Trophoblast cell (in vitro differentiated cells and primary cell): ENCODE measurements around the gene PAX2.

Source experiments
- DNase-seq, 2 donors: peaks; one replicate each; pipeline ENCODE4 v3.0.0-alpha.2; 2016
- H2AFZ ChIP-seq: 2 replicates; pipeline ENCODE4 v1.6.1; 2013; ENCODE audit warnings: low read length, moderate library complexity, mild to moderate bottlenecking; ENCODE audit not compliant: insufficient read depth, poor library complexity
- H2AK5ac ChIP-seq: 2 replicates; pipeline ENCODE4 v1.6.1; 2013; ENCODE audit warnings: mild to moderate bottlenecking, low read length
- H2BK120ac ChIP-seq: 2 replicates; pipeline ENCODE4 v1.6.1; 2013; ENCODE audit warnings: low read length, mild to moderate bottlenecking, moderate library complexity; ENCODE audit not compliant: insufficient read depth, poor library complexity
- H2BK12ac ChIP-seq: 2 replicates; pipeline ENCODE4 v1.6.1; 2013; ENCODE audit warnings: mild to moderate bottlenecking, low read length, moderate library complexity
- H2BK5ac ChIP-seq: 2 replicates; pipeline ENCODE4 v1.6.1; 2013; ENCODE audit warnings: low read length, low read depth, moderate library complexity, mild to moderate bottlenecking; ENCODE audit not compliant: poor library complexity
- H3K14ac ChIP-seq: 2 replicates; pipeline ENCODE4 v1.6.1; 2013; ENCODE audit warnings: mild to moderate bottlenecking, low read length
- H3K18ac ChIP-seq: 2 replicates; pipeline ENCODE4 v1.6.1; 2013; ENCODE audit warnings: mild to moderate bottlenecking, low read length
- H3K23ac ChIP-seq: 2 replicates; pipeline ENCODE4 v1.6.1; 2013; ENCODE audit warnings: low read length
- H3K27ac ChIP-seq: 2 replicates; pipeline ENCODE4 v1.5.1; 2013; ENCODE audit warnings: low read depth, mild to moderate bottlenecking, inconsistent platforms, low read length, moderate library complexity
- H3K27me3 ChIP-seq: 2 replicates; pipeline ENCODE4 v1.6.1; 2013; ENCODE audit warnings: inconsistent platforms, mild to moderate bottlenecking, low read length, moderate library complexity; ENCODE audit not compliant: insufficient read depth
- H3K36me3 ChIP-seq, 2 experiments: 1 replicate in 1 of 2; 2 replicates in 1 of 2; pipeline ENCODE4 v1.6.1; 2013; ENCODE audit warnings: low read length in 2 of 2, mild to moderate bottlenecking in 2 of 2, moderate library complexity in 1 of 2; ENCODE audit not compliant: insufficient read depth in 2 of 2, control insufficient read depth in 1 of 2
- H3K4ac ChIP-seq: 2 replicates; pipeline ENCODE4 v1.6.1; 2013; ENCODE audit warnings: low read depth, mild to moderate bottlenecking, low read length, moderate library complexity
- H3K4me1 ChIP-seq, 2 experiments: 1 replicate in 1 of 2; 2 replicates in 1 of 2; pipeline ENCODE4 v1.6.1; 2013; ENCODE audit warnings: low read length in 2 of 2, mild to moderate bottlenecking in 2 of 2, moderate library complexity in 1 of 2; ENCODE audit not compliant: insufficient read depth in 2 of 2, control insufficient read depth in 1 of 2
- H3K4me2 ChIP-seq: 2 replicates; pipeline ENCODE4 v1.6.1; 2013; ENCODE audit warnings: inconsistent platforms, mild to moderate bottlenecking, low read length, moderate library complexity
- H3K4me3 ChIP-seq: 2 replicates; pipeline ENCODE4 v1.5.1; 2013; ENCODE audit warnings: mild to moderate bottlenecking, low read depth, low read length, inconsistent platforms
- H3K79me1 ChIP-seq: one replicate; pipeline ENCODE4 v1.6.1; 2013; ENCODE audit warnings: low read length
- H3K79me2 ChIP-seq: 2 replicates; pipeline ENCODE4 v1.6.1; 2013; ENCODE audit warnings: low read length, mild to moderate bottlenecking; ENCODE audit not compliant: control insufficient read depth, insufficient read depth, poor library complexity
- H3K9ac ChIP-seq: 2 replicates; pipeline ENCODE4 v1.6.1; 2013; ENCODE audit warnings: mild to moderate bottlenecking, low read length
- H3K9me3 ChIP-seq: 2 replicates; pipeline ENCODE4 v1.6.1; 2013; ENCODE audit warnings: low read depth, mild to moderate bottlenecking, control low read depth, inconsistent platforms, low read length; ENCODE audit not compliant: insufficient read depth
- H4K12ac ChIP-seq: 2 replicates; pipeline ENCODE4 v1.6.1; 2013; ENCODE audit warnings: low read depth, mild to moderate bottlenecking, low read length, moderate library complexity
- H4K8ac ChIP-seq: 2 replicates; pipeline ENCODE4 v1.6.1; 2013; ENCODE audit warnings: low read depth, mild to moderate bottlenecking, low read length, moderate library complexity
- H4K91ac ChIP-seq: one replicate; pipeline ENCODE4 v1.6.1; 2013; ENCODE audit warnings: low read depth, mild to moderate bottlenecking, low read length, moderate library complexity
- WGBS: extraction: QIAGEN DNeasy Blood & Tissue Kit; methylation state at CpG from one replicate; pipeline ENCODE4 v1.1.7; 2013; ENCODE audit warnings: missing lambda C conversion rate; ENCODE audit not compliant: insufficient read length, insufficient coverage; ENCODE audit errors: extremely low coverage; 5-methylcytosine and 5-hydroxymethylcytosine counted together

PAX2 gene

GRCh38 chr10:100743626-100744135 is 1.7 kb upstream of the PAX2 start:
- no peak overlapping the region for H3K27ac ChIP-seq
- H3K4me3 ChIP-seq = no peak overlapping the region
- no peak overlapping the region for H4K91ac ChIP-seq
- H4K8ac ChIP-seq = no peak overlapping the region
- no peak overlapping the region for H3K4me2 ChIP-seq
- no peak overlapping the region for H2BK5ac ChIP-seq
- H2BK12ac ChIP-seq = no peak overlapping the region
- no peak overlapping the region for H4K12ac ChIP-seq
- no peak overlapping the region for H2BK120ac ChIP-seq
- no peak overlapping the region for H3K18ac ChIP-seq
- H3K9ac ChIP-seq = no peak overlapping the region
- H3K79me1 ChIP-seq = no peaks in the 10 kb centered on the region
- no peak overlapping the region for H3K23ac ChIP-seq
- peaks cover 0 to 2% of the 10 kb centered on the region in 2 experiments for H3K4me1 ChIP-seq
- H2AK5ac ChIP-seq = no peak overlapping the region
- no peak overlapping the region for H3K4ac ChIP-seq
- peak; percentile 45 to 74 for DNase-seq
- H3K27me3 ChIP-seq = peaks cover 93% of the 10 kb centered on the region
- WGBS = no CpG with 5 or more reads among the region's 16 CpGs
- H3K9me3 ChIP-seq = peaks cover 3% of the 10 kb centered on the region
- no peaks in the 10 kb centered on the region for H3K79me2 ChIP-seq
- H2AFZ ChIP-seq = no peak overlapping the region
- H3K36me3 ChIP-seq = no peaks in the 10 kb centered on the region
- no peak overlapping the region for H3K14ac ChIP-seq

GRCh38 chr10:100744136-100744986 is 1.0 kb upstream of the PAX2 start:
- DNase-seq = no peak
- H3K14ac ChIP-seq = no peak overlapping the region

GRCh38 chr10:100745882-100746783 is 751 bp downstream of the PAX2 start:
- no peak for DNase-seq
- peaks cover 93% of the 10 kb centered on the region for H3K27me3 ChIP-seq
- no peak overlapping the region for H3K14ac ChIP-seq
- H2BK12ac ChIP-seq = no peak overlapping the region
- no peak overlapping the region for H3K23ac ChIP-seq
- H2AK5ac ChIP-seq = no peak overlapping the region
- H3K79me2 ChIP-seq = no peaks in the 10 kb centered on the region
- H3K27ac ChIP-seq = no peak overlapping the region
- no peak overlapping the region for H3K4ac ChIP-seq
- no peaks in the 10 kb centered on the region for H3K79me1 ChIP-seq
- no peak overlapping the region for H3K4me3 ChIP-seq
- H4K8ac ChIP-seq = no peak overlapping the region
- peak overlapping the region; percentile 51 for H3K4me2 ChIP-seq
- no peak overlapping the region for H4K91ac ChIP-seq
- peaks cover 3% of the 10 kb centered on the region for H3K9me3 ChIP-seq
- no peak overlapping the region for H2AFZ ChIP-seq
- H2BK120ac ChIP-seq = no peak overlapping the region
- WGBS = no CpG with 5 or more reads among the region's 54 CpGs
- no peak overlapping the region for H4K12ac ChIP-seq
- H2BK5ac ChIP-seq = no peak overlapping the region
- H3K36me3 ChIP-seq = no peaks in the 10 kb centered on the region
- no peaks in the 10 kb centered on the region for H3K4me1 ChIP-seq
- H3K9ac ChIP-seq = no peak overlapping the region
- H3K18ac ChIP-seq = no peak overlapping the region

More at GRCh38 chr10:100744136-100744986, 1.0 kb upstream of the PAX2 start:
- no peak overlapping the region for H3K23ac ChIP-seq
- peaks cover 0 to 2% of the 10 kb centered on the region in 2 experiments for H3K4me1 ChIP-seq
- no peak overlapping the region for H2AFZ ChIP-seq
- no peak overlapping the region for H4K91ac ChIP-seq
- H3K4ac ChIP-seq = no peak overlapping the region
- no peaks in the 10 kb centered on the region for H3K79me1 ChIP-seq
- peaks cover 93% of the 10 kb centered on the region for H3K27me3 ChIP-seq
- H3K27ac ChIP-seq = no peak overlapping the region
- no peak overlapping the region for H3K18ac ChIP-seq
- no peaks in the 10 kb centered on the region for H3K36me3 ChIP-seq
- H3K4me2 ChIP-seq = no peak overlapping the region
- H2BK5ac ChIP-seq = no peak overlapping the region
- H2BK12ac ChIP-seq = no peak overlapping the region
- no peak overlapping the region for H4K12ac ChIP-seq
- H4K8ac ChIP-seq = no peak overlapping the region
- no CpG with 5 or more reads among the region's 65 CpGs for WGBS
- no peak overlapping the region for H2BK120ac ChIP-seq
- H3K9me3 ChIP-seq = peaks cover 3% of the 10 kb centered on the region
- H3K9ac ChIP-seq = no peak overlapping the region
- no peak overlapping the region for H2AK5ac ChIP-seq
- H3K4me3 ChIP-seq = no peak overlapping the region
- H3K79me2 ChIP-seq = no peaks in the 10 kb centered on the region

GRCh38 chr10:100746784-100747455 is 1.5 kb downstream of the PAX2 start:
- H2BK5ac ChIP-seq = no peak overlapping the region
- WGBS = no CpG with 5 or more reads among the region's 9 CpGs
- no peak overlapping the region for H2BK12ac ChIP-seq
- DNase-seq = no peak
- no peak overlapping the region for H4K12ac ChIP-seq
- peaks cover 91% of the 10 kb centered on the region for H3K27me3 ChIP-seq
- H3K9me3 ChIP-seq = peaks cover 6% of the 10 kb centered on the region
- no peak overlapping the region for H3K4ac ChIP-seq
- no peak overlapping the region for H3K14ac ChIP-seq
- H3K27ac ChIP-seq = no peak overlapping the region
- H3K4me1 ChIP-seq = no peaks in the 10 kb centered on the region
- H3K18ac ChIP-seq = no peak overlapping the region
- H3K4me2 ChIP-seq = no peak overlapping the region
- no peak overlapping the region for H3K9ac ChIP-seq
- no peak overlapping the region for H4K8ac ChIP-seq
- no peak overlapping the region for H3K4me3 ChIP-seq
- H3K79me1 ChIP-seq = no peaks in the 10 kb centered on the region
- H2AFZ ChIP-seq = no peak overlapping the region
- no peak overlapping the region for H4K91ac ChIP-seq
- H2BK120ac ChIP-seq = no peak overlapping the region
- no peaks in the 10 kb centered on the region for H3K79me2 ChIP-seq
- no peaks in the 10 kb centered on the region for H3K36me3 ChIP-seq
- no peak overlapping the region for H3K23ac ChIP-seq
- H2AK5ac ChIP-seq = no peak overlapping the region
